Activated CD4-positive, alpha-beta T cell treated with anti-CD3 and anti-CD28 coated beads, Interleukin-2, Interleukin-4, amounts not matched to agents 100 ng/mL and 50 ng/mL, durations not matched to agents 16 hours and 8 hours (primary cell): ENCODE data around the gene OBSCN.

Experiments
- DNase-seq: peaks from one replicate; pipeline ENCODE4 v3.0.0-alpha.2; 2020; ENCODE audit warnings: low spot score

The OBSCN gene

GRCh38 chr1:228277491-228278431 lies 69.9 kb downstream of the OBSCN start:
- DNase-seq, result no peak

GRCh38 chr1:228278432-228278941 lies 70.6 kb downstream of the OBSCN start:
- no peak for DNase-seq

DNA sequence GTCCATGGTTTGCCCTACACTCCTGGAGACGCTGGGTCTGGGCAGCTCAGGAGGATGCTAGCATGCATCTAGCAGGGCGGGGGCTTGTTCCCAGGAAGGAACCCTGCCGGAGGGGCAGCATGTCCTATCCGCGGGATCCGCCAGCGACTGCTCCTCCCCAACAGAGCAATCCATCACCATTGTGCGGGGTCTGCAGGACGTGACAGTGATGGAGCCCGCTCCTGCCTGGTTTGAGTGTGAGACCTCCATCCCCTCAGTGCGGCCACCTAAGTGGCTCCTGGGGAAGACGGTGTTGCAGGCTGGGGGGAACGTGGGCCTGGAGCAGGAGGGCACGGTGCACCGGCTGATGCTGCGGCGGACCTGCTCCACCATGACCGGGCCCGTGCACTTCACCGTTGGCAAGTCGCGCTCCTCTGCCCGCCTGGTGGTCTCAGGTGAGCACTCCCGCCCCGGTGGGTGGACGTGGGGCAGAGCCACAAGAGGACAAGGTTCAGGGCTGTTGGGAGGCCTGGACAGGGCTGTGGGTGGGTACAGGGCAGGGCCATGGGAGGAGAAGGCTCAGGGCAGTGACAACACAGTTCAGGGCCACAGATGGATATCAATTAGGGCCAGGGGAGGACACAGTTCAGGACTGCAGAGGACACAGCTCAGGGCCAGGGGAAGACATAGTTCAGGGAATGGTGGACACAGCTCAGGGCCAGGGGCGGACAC lies 71.3 kb downstream of the OBSCN start:
- DNase-seq, result no peak

GRCh38 chr1:228279722-228280105 lies 71.9 kb downstream of the OBSCN start:
- DNase-seq, result no peak

DNA sequence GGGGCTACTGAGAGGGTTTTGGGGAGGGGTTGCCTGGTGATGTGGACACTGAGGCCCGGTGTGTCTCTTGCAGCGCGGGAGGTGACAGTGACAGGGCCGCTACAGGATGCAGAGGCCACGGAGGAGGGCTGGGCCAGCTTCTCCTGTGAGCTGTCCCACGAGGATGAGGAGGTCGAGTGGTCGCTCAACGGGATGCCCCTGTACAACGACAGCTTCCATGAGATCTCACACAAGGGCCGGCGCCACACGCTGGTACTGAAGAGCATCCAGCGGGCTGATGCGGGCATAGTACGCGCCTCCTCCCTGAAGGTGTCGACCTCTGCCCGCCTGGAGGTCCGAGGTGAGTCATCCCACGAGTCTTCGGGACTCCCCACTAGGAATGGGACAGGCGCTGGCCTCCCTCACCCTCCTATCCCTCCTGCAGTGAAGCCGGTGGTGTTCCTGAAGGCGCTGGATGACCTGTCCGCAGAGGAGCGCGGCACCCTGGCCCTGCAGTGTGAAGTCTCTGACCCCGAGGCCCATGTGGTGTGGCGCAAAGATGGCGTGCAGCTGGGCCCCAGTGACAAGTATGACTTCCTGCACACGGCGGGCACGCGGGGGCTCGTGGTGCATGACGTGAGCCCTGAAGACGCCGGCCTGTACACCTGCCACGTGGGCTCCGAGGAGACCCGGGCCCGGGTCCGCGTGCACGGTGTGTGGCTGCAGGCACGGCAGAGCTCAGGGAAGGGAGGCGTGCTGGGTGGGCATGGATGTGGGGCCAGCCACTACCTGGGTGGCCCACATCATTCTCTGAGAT lies 72.5 kb downstream of the OBSCN start:
- DNase-seq, result no peak

GRCh38 chr1:228280961-228281591 lies 73.2 kb downstream of the OBSCN start:
- DNase-seq, result no peak

DNA sequence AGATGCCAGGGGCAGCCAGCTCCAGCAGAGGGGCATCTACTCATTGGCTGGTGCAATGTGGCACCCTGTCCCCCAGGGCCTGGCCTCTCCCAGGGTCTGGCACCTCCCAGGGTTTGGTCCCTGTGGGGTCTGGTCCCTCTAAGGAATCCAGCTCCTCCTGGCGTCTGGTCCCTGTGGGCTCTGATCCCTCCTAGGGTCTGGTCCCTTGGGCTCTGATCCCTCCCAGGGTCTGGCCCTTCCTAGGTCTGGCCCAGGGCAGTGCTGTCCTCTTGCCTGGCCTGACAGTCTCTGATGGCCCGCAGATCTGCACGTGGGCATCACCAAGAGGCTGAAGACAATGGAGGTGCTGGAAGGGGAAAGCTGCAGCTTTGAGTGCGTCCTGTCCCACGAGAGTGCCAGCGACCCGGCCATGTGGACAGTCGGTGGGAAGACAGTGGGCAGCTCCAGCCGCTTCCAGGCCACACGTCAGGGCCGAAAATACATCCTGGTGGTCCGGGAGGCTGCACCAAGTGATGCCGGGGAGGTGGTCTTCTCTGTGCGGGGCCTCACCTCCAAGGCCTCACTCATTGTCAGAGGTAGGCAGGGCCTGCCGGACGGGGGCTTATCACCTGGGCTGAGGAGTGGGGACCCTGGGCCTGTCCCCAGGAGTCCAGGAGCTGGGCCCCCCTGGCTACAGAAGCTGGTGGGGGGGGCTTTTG lies 73.9 kb downstream of the OBSCN start:
- DNase-seq, result no peak

DNA sequence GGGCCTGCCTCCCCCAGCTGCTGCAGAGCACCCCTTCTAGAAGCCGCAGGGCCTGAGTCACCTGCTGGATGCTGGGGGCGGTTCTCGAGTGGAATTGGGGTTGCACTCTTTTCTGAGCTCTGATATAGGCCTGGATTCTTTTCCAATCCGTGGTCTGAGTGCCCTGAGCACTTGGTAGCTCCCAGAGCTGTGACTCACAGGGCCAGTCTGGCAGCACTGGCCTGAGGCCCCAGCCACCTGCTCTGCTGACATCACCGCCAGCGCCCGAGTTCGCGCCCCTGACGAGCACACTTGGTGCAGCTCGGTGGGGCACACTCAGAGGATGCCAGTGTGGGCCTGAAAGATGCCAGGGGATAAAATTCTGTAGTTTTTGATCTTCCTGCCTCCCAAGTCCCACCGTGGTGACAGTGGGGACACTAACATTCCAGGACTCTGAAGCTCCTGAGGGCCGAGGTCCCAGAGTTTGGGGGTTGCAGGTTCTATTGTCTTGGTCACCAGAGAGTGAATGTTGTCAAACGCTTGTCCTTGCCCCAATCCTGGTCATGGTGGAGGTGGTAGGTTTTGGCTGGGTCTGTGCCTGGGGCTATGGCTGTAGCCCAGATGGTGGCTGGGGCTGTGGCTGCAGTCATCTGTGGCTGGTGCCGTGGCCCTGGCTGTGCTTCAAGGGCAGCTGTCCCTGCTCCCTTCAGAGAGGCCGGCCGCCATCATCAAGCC lies 74.6 kb downstream of the OBSCN start:
- DNase-seq, result no peak

GRCh38 chr1:228283043-228283371 lies 75.2 kb downstream of the OBSCN start:
- no peak for DNase-seq

GRCh38 chr1:228283476-228284147 lies 75.8 kb downstream of the OBSCN start:
- no peak for DNase-seq

DNA sequence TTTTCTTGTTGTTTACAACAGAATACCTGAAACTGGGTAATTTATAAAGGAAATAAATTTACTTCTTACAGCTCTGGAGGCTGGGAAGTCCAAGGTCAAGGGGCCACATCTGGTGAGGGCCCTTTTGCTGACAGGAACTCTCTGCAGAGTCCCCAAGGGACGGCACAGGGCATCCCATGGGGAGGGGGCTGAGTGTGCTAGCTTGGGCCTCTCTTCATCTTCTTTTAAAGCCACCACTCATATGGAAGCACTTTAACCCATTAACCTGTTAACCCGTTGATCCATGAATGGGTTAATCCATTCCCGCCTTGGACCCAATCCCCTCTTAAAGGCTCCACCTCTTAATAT lies 76.3 kb downstream of the OBSCN start:
- DNase-seq, result no peak

- no peak for DNase-seq
These were observed 76.7 kb downstream of the OBSCN start for GRCh38 chr1:228284521-228284920.

DNA sequence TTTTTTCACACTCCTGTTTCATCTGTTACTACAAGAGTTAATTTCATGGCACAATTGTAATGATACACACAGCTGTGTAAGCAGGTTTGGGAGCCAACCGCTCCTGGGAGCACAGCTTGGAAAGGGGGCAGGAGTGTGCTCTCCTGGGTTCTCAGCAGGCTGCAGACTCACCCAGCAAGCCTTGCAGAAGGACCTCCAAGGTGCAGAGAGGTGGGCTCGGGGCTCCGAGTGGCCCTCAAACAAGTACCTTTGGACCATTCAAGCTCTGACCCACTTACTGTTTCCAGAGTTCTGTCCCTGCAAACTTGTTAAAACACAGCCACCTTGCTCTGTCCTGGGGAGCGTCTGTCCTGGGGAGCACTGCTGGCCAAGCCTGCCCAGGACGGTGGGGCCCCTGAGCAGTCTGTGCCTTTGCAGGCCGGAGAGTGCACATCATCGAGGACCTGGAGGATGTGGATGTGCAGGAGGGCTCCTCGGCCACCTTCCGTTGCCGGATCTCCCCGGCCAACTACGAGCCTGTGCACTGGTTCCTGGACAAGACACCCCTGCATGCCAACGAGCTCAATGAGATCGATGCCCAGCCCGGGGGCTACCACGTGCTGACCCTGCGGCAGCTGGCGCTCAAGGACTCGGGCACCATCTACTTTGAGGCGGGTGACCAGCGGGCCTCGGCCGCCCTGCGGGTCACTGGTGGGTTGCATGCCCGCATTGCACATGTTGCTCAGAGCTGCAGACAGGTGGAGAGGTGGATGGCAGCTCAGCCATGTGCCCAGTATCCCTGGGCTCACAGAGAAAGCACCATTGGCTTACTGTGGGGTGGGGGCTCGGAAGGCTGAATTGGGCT lies 78.0 kb downstream of the OBSCN start:
- DNase-seq, result no peak

GRCh38 chr1:228286505-228287417 lies 78.9 kb downstream of the OBSCN start:
- DNase-seq, result no peak

- DNase-seq, result no peak
These were observed 79.9 kb downstream of the OBSCN start for GRCh38 chr1:228287541-228288425.

- DNase-seq, result no peak
These were observed 80.8 kb downstream of the OBSCN start for GRCh38 chr1:228288536-228289238.
